MM.1S (cell line): ENCODE data around the gene IHH.

ENCODE experiments used
- DNase-seq: peaks from one replicate; pipeline ENCODE4 v3.0.0-alpha.2; 2015
- H2AFZ ChIP-seq: fragments of 300-600 bp; sonication (generic); 2 replicates; pipeline ENCODE4 v1.6.0; 2016; ENCODE audit warnings: antibody characterized with exemption, low read length
- H3F3A ChIP-seq: fragments of 300-600 bp; sonication (generic); 2 replicates; pipeline ENCODE4 v1.6.1; 2016; ENCODE audit warnings: mild to moderate bottlenecking, antibody characterized with exemption, low read length, moderate library complexity, mixed read lengths; ENCODE audit not compliant: insufficient read depth
- H3K27ac ChIP-seq: fragments of 300-600 bp; sonication (generic); 2 replicates; pipeline ENCODE4 v1.5.1; 2016; ENCODE audit warnings: mild to moderate bottlenecking, low read length
- H3K27me3 ChIP-seq: fragments of 300-600 bp; sonication (generic); replicated peaks from 2 replicates; pipeline ENCODE4 v1.6.0; 2016; ENCODE audit warnings: low read length; ENCODE audit not compliant: insufficient read depth
- H3K36me3 ChIP-seq: fragments of 300-600 bp; sonication (generic); replicated peaks from 2 replicates; pipeline ENCODE4 v1.6.1; 2016; ENCODE audit warnings: mild to moderate bottlenecking, low read length, mixed read lengths; ENCODE audit not compliant: insufficient read depth
- H3K4me1 ChIP-seq: fragments of 300-600 bp; sonication (generic); 2 replicates; pipeline ENCODE4 v1.6.1; 2016; ENCODE audit warnings: low read length, mixed read lengths
- H3K4me2 ChIP-seq: fragments of 300-600 bp; sonication (generic); 2 replicates; pipeline ENCODE4 v1.6.0; 2016; ENCODE audit warnings: low read depth, low read length
- H3K4me3 ChIP-seq: fragments of 300-600 bp; sonication (generic); 2 replicates; pipeline ENCODE4 v1.5.1; 2016; ENCODE audit warnings: low read length, mixed read lengths
- H3K79me2 ChIP-seq: fragments of 300-600 bp; sonication (generic); 2 replicates; pipeline ENCODE4 v1.6.1; 2016; ENCODE audit warnings: mixed run types, low read length, mixed read lengths
- H3K9ac ChIP-seq: fragments of 300-600 bp; sonication (generic); 2 replicates; pipeline ENCODE4 v1.6.1; 2016; ENCODE audit warnings: low read length, mixed read lengths
- H3K9me2 ChIP-seq: fragments of 300-600 bp; sonication (generic); replicated peaks from 2 replicates; pipeline ENCODE4 v1.6.1; 2016; ENCODE audit warnings: mild to moderate bottlenecking, low read length, mixed read lengths; ENCODE audit not compliant: insufficient read depth
- H3K9me3 ChIP-seq: fragments of 300-600 bp; sonication (generic); replicated peaks from 2 replicates; pipeline ENCODE4 v1.6.1; 2016; ENCODE audit warnings: mild to moderate bottlenecking, low read length, mixed read lengths; ENCODE audit not compliant: insufficient read depth
- H4K20me1 ChIP-seq: fragments of 300-600 bp; sonication (generic); 2 replicates; pipeline ENCODE4 v1.6.1; 2016; ENCODE audit warnings: mild to moderate bottlenecking, low read length, moderate library complexity, mixed read lengths; ENCODE audit not compliant: insufficient read depth
- CTCF ChIP-seq: fragments of 300-600 bp; sonication (generic); IDR thresholded peaks from 2 replicates; pipeline ENCODE4 v1.5.1; 2016; ENCODE audit warnings: antibody characterized with exemption, low read length, mixed read lengths
- EZH2 ChIP-seq: fragments of 300-600 bp; sonication (generic); optimal IDR thresholded peaks from 2 replicates; pipeline ENCODE3; 2017; ENCODE audit warnings: low read depth, mild to moderate bottlenecking, antibody characterized with exemption, low read length, mixed read lengths
- EZH2phosphoT487 ChIP-seq: fragments of 300-600 bp; sonication (generic); IDR thresholded peaks from 2 replicates; pipeline ENCODE4 v1.6.1; 2018; ENCODE audit warnings: antibody characterized with exemption, low read length

IHH gene

GRCh38 chr2:219081096-219081495, 20.4 kb upstream of the IHH start:
- TF ChIP-seq EZH2 (no peak), EZH2phosphoT487 (no peak), CTCF (no peak)
- H3K9ac ChIP-seq, result no peak overlapping the region
- H3K9me3 ChIP-seq, result no peaks in the 10 kb centered on the region
- no peaks in the 10 kb centered on the region for H3K79me2 ChIP-seq
- H2AFZ ChIP-seq, result no peak overlapping the region
- no peak overlapping the region for H3K27ac ChIP-seq
- H4K20me1 ChIP-seq, result no peaks in the 10 kb centered on the region
- no peaks in the 10 kb centered on the region for H3K4me1 ChIP-seq
- no peaks in the 10 kb centered on the region; the same call in 1 of the 2 replicates for H3K36me3 ChIP-seq
- no peaks in the 10 kb centered on the region for H3F3A ChIP-seq
- no peaks in the 10 kb centered on the region for H3K9me2 ChIP-seq
- H3K27me3 ChIP-seq, result no peaks in the 10 kb centered on the region
- no peak overlapping the region for H3K4me3 ChIP-seq
- DNase-seq, result no peak
- no peak overlapping the region for H3K4me2 ChIP-seq

- Histone ChIP-seq H3K27ac (no peak overlapping the region), H3K9me2 (no peaks in the 10 kb centered on the region), H3K9me3 (no peaks in the 10 kb centered on the region), H4K20me1 (no peaks in the 10 kb centered on the region), H3K4me3 (no peak overlapping the region), H3F3A (no peaks in the 10 kb centered on the region), H2AFZ (no peak overlapping the region), H3K9ac (no peak overlapping the region), H3K4me1 (no peaks in the 10 kb centered on the region), H3K4me2 (no peak overlapping the region), H3K27me3 (no peaks in the 10 kb centered on the region), H3K79me2 (no peaks in the 10 kb centered on the region), H3K36me3 (no peaks in the 10 kb centered on the region; the same call in 1 of the 2 replicates)
- TF ChIP-seq EZH2 (no peak), EZH2phosphoT487 (no peak), CTCF (no peak)
- DNase-seq, result no peak
Measured at GRCh38 chr2:219079417-219079816, 18.7 kb upstream of the IHH start.

- no peak for TF ChIP-seq CTCF
- TF ChIP-seq EZH2phosphoT487, result no peak
- TF ChIP-seq EZH2, result no peak
- no peak overlapping the region for H3K4me3 ChIP-seq
- no peaks in the 10 kb centered on the region for H3K27me3 ChIP-seq
- DNase-seq, result no peak
- H3K36me3 ChIP-seq, result no peaks in the 10 kb centered on the region; the same call in 1 of the 2 replicates
- H4K20me1 ChIP-seq, result no peaks in the 10 kb centered on the region
- no peaks in the 10 kb centered on the region for H3K79me2 ChIP-seq
- no peak overlapping the region for H3K4me2 ChIP-seq
- H3K9me2 ChIP-seq, result no peaks in the 10 kb centered on the region
- no peaks in the 10 kb centered on the region for H3K9me3 ChIP-seq
- no peak overlapping the region for H3K9ac ChIP-seq
- H3K4me1 ChIP-seq, result no peaks in the 10 kb centered on the region
- H3F3A ChIP-seq, result no peaks in the 10 kb centered on the region
- H2AFZ ChIP-seq, result no peak overlapping the region
- no peak overlapping the region for H3K27ac ChIP-seq
Measured at GRCh38 chr2:219078951-219079350, 18.2 kb upstream of the IHH start.
